Stimulated activated CD8-positive, alpha-beta memory T cell treated with anti-CD3 and anti-CD28 coated beads, Interleukin-7, amount 100 ng/mL, for 1 hour (primary cell): ENCODE data around the gene UBA7.

ENCODE experiments used
- DNase-seq, 2 donors: peaks; one replicate each; pipeline ENCODE4 v3.0.0-alpha.2; 2020; ENCODE audit warnings: low read depth in 2 of 2

The UBA7 gene

DNA sequence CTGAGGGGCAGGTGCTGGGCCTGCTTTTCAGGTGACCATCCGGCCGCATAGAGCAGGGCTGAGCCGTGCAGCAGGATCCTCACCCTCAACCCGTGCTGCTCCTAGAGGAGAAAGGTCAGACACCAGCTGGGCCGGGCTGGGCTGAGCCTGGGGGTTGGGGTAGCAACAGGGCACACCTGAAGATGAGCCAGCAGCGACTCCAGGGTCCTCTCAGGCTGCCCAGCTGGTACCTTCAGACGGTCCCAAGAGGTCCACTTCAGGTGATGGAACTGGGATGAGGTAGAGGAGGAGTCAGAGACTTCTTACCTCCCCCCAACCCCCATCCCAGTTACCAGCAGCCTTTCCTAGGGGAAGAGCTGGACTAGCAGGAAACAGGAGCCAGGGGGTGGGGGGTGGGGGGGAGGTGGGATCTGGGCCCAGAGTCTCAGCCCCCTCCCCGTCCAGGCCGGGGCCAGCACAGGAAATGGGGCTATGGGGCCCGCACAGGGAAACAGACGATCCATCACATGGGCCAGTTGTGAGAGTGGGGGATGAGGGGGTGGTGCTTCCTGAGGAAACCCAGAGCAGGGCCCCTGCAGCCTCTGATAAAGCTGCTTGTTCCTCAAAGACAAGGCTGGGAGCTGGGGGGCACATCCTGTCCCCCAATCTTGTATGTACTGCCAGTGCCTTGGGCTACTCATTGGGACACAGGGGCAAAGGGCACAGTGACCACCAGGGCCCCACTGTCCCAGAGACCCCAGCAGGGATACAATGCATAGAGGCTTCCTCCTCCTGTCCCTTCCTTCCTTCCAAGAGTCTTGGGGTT is 7.7 kb downstream of the UBA7 start:
- no peak for DNase-seq

DNA sequence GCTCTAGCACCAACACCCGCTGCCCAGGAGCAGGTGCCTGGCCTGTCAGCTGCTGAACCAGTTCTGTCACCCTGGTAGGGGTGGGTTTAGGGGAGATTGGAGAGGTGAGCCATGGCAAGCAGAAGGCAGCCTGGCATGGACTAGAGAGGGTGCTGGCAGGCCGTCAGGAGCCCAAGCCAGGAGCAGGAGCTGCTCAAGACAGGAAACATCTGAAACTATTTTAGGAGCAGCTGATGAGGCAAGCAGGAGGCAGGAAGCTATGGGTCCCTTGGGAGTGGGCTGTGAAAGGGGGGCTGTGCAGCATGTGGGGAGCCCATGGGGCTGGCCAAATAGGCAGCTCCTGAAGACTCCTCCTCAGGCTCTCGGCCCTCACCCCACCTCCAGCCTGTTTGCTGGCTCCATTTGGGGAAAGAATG is 8.4 kb downstream of the UBA7 start:
- no peak for DNase-seq

GRCh38 chr3:49804141-49805041 is 9.4 kb downstream of the UBA7 start:
- no peak for DNase-seq

- no peak for DNase-seq
These were observed 10.2 kb downstream of the UBA7 start for GRCh38 chr3:49803465-49804140.

GRCh38 chr3:49802719-49803464 is 10.9 kb downstream of the UBA7 start, which contains the start of gene INKA1:
INKA1 (plus strand) TSS chr3:49803261; CDS start chr3:49803393, 132 bp downstream.
- DNase-seq: peak; percentile 75 to 79

GRCh38 chr3:49801160-49801559 is 12.6 kb downstream of the UBA7 start:
- no peak for DNase-seq

DNA sequence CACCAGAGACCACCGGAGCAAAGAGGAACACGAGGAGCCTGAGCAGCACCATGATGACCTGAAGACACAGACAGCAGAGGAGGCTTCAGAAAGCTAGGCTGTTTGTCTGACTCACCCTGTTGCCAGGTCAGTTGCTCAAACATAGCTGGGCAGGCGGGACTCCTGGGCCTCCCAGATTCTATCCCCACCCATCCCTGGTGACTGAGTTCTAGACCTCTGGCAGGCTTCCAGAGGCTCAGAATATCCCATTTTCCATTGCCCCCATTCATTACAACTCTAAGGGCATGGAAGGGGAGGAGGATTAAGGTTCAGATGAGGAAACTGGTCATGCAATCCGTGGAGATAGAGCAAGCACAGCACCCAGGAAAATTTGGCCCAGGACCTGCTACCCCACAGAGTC is 14.0 kb downstream of the UBA7 start, which contains the start of gene CDHR4:
Gene CDHR4 (minus strand): TSS at position 113 of the 400 bp plus-strand sequence. CDS start 61 bp downstream, at position 52.
- no peak for DNase-seq

DNA sequence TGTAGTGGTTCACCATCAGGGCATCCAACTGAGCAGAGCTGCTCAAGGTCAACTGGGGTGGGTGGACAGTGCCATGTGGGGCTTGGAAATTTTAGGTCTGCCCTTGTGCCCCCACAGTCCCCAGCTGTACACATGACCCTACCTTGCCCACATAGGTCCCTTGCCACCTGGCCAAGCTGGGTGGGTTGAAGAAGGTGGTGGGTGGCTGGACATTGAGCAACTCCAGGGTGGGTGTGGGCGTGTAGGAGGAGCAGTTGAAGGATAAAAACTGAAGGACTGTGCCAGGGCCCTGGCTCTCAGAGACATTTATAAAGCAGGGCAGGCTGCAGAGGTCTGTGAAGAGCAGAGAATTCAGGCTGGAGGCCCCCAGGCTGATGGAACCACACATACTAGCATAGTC is 14.6 kb downstream of the UBA7 start:
- no peak for DNase-seq

GRCh38 chr3:49794926-49795905 is 18.5 kb downstream of the UBA7 start:
- DNase-seq: no peak

DNA sequence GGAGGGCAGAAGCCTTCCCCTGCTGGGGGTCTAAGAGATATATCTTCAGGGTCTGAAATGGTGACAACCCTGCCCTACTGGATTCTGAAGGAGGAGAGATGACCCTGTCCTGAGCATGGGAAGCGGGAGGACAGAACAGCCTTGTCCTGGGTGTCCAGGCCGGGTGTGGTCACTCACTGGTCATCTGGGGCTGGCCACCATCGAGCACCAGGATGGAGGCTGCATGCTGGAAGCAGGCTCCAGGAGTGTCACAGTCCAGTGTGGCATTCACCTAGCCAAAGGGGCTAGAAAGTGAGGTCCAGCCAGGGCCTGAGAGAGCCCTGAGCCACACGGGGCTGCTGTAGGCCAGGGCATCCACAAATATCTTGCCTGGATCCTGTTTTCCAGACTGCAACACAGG is 19.3 kb downstream of the UBA7 start:
- no peak for DNase-seq

DNA sequence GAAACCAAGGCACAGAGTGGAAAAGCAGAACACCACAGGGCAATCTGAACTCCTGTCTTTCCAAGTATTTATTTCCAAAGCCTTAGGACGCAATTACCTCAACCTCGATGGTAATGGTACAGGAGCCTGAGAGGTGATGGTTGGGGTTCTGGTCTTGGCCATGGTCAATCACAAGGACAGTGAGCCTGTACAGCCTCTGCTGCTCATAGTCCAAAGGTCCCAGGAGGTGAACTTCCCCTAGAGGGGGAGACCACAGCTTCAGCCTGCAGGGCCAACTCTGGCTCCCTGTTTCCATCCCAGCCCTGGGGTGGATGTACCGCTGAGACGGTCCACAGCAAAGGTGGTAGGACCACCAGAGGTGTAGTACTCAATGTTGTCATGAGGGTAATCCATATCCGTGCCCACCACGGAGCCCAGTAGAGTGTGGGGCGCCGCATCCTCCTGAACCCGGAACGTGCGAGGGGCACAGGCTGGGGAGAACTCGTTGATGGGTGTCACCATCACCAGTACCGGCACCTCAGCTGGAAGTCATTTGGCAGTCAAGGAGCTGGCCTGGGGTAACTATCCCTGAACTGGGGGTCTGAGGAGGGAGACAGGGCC is 20.2 kb downstream of the UBA7 start:
- DNase-seq: no peak

DNA sequence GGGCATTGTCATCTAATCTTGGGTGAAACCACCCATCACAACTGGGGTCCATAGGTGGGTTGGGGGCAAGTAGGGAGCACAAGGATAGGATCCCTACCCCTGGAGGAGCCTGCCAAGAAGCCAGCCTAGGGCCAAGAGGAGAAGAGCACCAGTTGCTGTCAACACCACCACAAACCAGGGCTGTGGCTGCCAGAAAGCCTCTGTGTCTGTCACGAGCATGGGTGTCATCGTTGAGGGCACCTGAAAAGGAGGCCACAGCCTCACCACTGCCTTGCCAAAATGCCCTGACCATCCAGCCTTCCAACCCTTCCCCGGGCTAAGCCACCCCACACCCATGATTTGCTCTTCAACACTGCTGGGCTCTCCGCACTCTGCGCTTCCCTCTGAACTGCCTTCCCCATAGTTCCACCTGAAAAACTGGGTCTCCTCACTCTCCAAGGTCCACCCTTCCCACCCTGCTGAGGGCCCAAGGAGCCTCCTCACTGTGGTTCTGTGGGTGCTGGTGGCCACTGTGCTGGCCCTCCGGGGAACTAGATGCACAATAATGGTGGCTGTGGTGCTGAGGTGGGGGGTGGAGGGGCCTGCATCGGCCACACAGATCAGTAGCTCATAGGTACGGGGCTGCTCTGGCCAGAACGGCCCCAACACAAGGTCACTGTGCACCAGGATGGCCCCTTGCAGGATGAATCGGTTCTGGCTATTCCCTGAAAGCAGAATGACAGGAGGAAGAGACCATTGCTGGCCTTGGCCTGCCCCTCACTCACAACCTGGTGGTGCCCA is 21.2 kb downstream of the UBA7 start:
- DNase-seq: no peak

DNA sequence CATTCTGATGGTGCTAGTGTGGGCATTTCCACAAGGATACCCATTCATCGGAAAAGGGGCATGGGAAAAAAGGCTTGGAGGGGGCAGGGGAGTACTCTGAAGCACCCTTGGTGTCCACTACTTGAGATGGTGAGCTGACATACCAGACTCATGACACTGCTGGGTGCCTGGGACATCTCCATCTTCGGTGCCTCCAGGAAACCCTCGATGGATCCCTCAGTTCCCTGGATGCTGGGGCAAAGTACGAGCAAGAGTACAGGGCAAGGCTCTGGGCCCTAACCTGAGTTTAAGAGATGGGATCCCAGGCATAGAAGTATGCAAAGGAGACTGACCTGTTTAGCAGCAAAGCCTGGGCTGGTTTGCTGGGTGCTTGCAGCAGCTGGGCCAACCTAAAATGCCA is 22.2 kb downstream of the UBA7 start:
- no peak for DNase-seq

DNA sequence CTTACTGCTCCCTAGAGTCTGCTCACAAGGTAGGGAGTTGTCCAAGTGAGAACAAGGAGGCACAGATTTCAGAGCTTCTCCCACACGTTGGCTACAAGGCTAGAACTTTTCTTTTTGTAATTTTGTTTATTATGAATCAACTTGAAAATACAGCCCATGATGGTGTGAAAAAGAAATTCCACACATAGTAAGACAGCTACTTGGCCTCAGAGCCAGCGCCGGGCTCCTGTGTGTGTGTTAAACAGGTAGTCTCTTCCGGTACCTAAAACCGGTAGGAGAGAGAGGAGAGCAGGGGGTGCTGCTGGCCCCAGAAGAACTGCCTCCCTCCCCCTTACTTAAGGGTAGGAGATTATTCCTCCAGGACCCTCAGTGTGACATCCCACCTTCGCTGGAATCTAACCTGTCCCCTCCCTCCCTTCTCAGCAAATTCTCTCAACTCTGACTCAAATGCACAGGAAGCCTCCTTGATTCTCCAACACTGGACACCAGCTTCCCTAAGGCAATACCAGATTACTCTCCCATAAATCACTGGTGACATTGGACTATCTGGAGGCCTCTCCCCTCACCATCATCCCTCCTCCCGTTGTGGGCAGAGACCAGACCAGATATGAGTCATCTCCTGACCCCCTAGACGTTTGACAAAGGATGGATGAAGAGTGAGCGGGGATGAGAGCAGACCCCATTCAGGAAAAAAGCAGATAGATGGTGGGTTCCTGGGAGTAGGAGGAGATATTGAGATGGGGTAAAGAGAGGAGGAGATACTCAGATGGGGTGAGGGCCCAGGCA is 22.9 kb downstream of the UBA7 start:
- DNase-seq: no peak

DNA sequence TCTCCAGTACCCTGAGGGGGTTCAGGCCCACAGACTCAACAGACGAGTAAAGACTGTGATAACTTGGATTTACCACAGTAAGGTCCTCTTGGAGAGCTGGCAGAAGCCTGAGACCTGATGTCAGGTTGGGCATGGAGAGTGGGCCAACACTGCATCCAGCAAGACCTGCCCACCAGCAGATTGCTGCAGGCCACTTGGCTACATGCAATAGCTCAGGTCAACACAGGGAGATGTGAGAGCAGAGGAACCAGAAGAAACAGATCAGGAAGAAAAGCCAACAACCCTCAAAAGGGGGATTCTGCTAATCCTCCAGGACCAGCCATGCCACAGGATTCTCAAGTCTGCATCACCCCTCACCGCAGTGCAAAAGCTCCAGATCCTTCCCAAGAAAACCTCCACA is 25.7 kb downstream of the UBA7 start:
- no peak for DNase-seq

GRCh38 chr3:49787536-49787935 is 26.2 kb downstream of the UBA7 start:
- no peak for DNase-seq

GRCh38 chr3:49787182-49787464 is 26.6 kb downstream of the UBA7 start:
- no peak for DNase-seq
